HG02938 (cell line): ENCODE data around the gene SPESP1.

Source experiments
- ATAC-seq: cut with Tn5 transposase; IDR thresholded peaks from one replicate; pipeline ENCODE4 v1.9.1; 2021; ENCODE audit warnings: mild to moderate bottlenecking, moderate library complexity; ENCODE audit not compliant: unreplicated experiment

The SPESP1 gene

DNA sequence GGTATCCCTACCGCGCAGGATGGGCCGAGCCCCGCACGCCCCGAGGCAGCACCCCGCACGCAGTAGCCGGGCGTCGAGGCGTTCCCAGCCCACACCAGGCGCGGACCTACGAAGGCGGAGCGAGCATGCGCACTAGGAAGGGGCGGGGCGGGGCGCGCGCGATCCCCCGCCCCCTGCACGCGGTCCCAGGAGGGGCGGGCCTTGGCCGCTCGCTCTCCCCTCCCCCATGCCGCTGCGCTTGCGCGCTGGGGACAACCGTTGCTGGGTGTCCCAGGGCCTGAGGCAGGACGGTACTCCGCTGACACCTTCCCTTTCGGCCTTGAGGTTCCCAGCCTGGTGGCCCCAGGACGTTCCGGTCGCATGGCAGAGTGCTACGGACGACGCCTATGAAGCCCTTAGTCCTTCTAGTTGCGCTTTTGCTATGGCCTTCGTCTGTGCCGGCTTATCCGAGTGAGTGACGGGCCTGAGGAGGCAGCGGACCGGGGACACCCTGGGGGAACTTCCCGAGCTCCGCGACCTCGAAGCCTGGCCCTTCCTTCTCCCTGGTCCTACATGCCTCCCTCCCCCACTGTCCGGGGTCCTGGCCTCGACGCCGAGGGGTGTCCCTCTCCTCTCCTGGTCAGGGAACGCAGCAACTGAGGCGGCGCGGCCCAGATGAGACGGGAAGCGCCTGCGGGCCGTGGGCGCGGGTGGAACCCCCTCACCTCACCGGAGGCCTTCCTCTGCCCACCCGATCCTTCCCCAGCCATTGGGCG, at the start of gene SPESP1:
SPESP1 (plus strand) TSS at position 258 of the 755 bp plus-strand sequence; CDS start at position 387, 129 bp downstream.
- no peak for ATAC-seq

DNA sequence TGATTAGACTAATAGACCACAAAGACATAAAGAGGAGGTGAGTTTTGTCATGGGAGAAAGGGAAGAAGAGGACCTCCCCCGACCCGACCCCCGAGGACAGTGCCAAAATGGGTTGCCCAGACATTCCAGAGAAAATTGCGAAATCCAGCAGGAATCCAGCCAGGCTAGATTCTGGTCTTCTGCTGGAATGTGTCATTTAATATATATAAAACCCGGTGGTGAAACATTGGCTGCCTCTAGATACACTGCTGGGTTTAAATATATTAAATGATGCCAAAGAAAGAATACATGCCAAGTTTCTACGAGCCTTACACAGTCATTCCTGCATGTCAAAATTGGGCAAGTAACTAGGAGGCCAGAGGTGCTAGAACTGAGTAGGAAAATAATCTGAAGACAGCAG, 45.3 kb upstream of the SPESP1 start:
- no peak for ATAC-seq

DNA sequence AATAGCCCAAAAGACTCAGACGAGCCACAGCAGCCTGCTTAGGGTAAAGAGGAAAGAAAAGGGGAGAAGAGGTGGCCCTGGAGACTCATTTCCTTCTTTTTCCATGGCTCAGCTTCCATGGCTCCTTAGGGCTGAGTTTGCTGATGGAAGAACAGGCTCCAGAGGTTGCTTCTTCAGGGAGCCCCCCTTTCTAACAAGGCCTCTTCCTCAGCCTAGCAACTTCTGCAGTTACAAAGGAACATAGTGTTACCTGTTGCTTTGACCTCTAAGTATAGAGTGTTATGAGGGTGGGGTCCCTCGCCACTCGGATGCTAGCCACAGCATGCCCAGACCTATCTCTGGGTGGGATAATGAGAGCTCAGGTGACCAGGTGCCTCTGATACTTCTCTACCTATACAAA, 43.2 kb upstream of the SPESP1 start:
- ATAC-seq, result no peak

DNA sequence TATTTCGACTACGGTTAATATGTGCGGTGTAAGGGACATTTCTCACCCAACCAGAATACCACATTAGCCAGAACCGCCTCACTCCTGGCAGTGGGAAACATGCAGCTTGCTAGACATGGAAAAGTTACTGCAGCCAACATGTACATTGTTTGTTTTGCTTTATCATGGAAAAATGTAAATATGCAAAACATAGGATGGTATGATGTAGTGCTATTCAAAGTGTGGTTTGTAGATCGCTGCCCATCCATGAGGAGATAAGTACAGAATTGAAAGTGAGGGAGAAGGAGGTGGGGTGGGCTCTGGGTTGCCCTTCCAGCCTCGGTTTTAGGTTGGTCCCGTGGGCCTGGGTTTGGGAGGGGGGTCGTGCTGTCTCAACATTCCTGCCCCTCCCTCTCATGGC, 42.5 kb upstream of the SPESP1 start:
- ATAC-seq, result no peak

DNA sequence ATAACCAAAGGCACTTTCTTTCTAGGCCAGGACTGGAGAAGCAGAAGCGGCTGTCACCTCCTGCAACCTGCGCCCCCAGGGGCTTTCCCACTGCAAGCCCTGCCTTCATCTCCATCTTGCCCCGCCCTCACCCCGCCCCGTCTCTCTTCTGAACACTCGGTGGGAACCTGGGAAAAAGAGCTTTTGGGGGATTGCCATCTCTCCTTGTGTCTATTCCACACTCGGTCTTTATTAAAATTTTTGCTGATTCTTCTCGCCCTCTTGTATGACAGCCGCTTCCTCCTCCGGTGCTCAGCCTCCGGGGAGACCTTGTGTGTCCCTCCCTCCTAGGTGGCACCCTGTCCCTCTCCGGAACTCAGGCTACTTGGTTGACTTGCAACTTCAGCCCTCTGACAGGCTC, 41.9 kb upstream of the SPESP1 start:
- ATAC-seq, result no peak

DNA sequence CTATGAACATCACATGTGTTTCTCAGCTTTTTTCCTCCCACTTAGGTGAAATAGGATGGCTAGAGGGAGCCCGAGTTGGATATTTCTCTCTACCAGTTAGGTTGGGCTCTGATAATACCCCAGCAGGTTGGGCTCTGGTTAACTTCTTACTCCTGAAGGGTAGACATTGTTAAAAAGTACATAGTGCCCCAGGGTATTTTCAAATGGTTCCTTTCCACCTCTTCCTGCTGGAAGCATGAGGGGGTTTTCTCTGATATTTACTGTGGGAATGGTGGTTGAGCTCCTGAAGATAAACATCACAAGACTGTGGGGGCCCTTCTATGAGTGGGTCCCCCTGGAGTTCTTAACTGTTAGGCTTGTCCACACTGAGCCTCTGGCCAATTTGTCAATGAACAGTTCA, 36.1 kb upstream of the SPESP1 start:
- no peak for ATAC-seq

DNA sequence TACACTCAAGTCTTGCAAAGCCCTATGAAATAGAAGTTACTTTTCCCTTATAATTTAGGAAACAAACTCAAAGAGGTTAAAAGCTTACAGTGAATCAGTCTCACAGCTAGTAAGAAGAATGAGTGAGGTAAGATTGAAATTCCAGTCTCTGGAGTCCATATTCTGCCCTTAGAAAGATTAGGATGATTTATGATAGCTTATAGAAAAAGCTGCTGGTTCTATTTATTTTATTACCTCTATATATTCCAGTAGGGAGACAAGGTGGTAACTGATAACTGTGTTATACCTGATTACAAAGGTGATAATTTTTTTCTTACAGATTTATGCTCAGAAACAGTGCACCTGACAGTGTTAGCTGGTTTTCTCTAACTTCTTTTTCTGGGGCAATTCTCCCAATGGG, 34.1 kb upstream of the SPESP1 start:
- no peak for ATAC-seq

DNA sequence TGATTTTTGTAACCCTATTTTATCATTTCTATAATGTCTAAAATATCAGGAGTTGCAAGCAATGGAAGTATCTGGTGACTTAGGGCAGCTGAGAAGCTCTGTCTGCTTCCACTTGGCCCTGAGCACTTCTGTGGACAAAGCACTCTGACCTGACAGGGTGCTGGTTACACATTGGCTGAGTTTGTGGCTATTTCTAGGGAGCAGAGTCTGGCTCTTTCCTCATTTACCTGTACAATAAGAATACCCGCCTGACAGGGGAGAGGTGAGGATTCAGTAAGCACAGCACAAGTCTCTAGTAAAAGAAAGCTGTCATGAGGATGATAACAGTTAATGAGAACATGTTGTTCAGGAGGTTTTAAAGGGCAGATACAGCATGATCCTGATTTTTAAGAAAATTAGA, 33.3 kb upstream of the SPESP1 start:
- ATAC-seq, result no peak

DNA sequence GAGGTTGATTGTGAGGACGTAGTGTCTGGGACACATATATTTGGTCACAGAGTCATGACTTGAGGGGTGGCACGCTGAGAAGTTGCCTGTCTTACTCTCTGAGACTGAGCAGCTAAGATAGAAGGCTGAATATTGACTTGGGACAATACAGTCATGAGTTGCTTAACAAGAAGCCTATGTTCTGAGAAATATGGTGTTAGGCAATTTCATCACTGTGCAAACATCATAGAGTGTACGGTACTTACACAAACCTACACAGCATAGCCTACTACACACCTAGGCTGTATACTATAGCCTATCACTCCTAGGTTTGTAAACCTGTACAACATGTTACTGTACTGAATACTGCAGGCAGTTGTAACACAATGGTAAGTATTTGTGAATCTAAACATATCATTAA, 30.3 kb upstream of the SPESP1 start:
- ATAC-seq, result no peak

DNA sequence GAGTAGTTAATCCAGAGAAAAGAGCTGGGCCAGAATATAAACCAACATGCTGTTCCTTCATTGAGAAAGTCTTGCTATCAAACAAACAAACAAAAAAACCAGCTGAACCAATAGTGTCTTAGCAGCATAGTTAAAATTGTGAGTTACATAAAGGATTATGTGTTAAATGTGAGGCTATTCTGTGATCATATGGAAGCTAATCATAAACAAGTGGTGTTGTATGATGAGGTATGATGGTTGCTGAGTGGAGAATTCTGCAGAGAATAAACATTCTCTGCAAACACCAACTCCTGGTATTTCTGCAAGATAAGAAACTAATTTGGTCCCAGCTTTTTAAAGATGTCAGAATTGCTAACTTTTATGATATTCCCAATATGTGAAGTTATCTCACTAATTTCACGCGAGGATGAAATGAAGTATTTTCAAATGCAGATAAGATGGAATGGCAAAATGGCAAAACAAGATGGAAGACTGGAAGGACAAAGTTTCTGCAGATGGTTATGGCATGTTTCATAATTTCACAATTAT, 22.9 kb upstream of the SPESP1 start:
- no peak for ATAC-seq

DNA sequence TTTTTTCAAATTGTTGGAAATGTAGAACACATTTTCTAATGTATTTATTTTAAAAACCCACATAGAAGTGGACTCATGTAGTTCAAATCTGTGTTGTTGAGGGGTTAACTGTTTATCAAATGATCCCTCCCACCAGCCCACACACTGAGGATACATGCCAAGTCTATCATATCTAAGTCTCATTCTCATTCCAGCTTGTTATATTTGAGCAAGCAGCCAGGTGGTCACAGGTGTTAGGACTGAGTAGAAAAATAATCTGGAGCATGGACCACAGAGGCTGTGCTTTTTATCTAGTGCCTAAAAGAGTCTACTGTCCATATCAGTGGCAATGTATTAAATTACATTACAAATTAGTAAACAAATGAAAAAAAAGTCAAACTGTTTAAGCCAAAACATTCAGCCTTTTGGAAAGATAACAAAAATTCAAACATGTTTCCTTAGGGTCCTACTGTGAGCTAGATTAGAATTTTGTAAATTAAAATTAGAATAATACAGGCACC, 20.7 kb upstream of the SPESP1 start:
- ATAC-seq, result no peak

DNA sequence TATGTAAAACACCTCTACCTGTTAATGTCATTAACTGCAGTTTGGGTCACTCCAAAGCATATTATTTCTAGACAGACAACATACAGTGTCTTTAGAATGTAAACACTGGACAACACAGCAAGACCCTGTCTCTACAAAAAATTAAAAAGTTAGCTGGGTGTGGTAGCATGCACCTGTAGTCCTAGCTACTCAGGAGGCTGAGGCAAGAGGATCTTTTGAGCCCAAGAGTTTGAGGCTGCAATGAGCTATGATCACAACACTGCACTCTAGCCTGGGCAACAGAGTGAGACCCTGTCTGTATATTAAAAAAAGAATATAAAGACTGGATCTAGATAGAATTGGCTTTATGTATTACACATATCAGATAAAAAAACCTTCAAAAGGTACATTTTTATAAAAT, 20.0 kb upstream of the SPESP1 start:
- no peak for ATAC-seq

DNA sequence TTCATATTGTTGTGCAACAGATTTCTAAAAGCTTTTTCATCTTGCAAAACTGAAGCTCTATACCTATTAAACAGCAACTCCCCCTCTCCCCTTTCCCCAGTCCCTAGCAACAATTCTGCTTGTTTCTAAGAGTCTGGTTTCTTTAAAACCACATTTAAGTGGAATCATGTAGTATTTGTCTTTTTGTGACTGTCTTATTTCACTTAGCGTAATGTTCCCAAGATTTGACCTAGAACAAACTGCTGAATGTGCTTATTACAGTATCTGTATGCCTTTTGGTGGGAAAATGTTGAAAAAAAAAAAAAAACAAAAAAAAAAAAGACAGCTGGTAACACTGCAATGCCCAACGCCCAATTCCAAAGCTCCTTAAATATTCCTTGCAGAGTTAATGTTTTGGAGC, 19.5 kb upstream of the SPESP1 start:
- no peak for ATAC-seq

DNA sequence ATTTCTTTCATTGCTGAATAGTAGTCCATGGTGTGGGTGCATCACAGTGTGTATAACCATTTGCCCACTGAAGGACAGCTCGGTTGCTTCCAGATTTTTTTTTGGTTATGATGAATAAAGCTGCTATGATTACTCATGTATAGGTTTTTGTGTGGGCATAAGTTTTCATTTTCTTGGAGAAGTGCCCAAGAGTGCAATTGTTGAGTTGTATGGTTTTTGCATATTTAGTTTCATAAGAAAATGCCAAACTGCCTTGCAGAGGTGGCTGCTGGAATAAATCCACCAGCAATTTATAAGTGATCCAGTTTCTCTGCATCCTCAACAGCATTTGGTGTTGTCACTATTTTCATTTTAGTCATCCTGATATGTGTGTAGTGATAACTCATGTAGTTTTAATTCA, 8.4 kb upstream of the SPESP1 start:
- ATAC-seq, result no peak

DNA sequence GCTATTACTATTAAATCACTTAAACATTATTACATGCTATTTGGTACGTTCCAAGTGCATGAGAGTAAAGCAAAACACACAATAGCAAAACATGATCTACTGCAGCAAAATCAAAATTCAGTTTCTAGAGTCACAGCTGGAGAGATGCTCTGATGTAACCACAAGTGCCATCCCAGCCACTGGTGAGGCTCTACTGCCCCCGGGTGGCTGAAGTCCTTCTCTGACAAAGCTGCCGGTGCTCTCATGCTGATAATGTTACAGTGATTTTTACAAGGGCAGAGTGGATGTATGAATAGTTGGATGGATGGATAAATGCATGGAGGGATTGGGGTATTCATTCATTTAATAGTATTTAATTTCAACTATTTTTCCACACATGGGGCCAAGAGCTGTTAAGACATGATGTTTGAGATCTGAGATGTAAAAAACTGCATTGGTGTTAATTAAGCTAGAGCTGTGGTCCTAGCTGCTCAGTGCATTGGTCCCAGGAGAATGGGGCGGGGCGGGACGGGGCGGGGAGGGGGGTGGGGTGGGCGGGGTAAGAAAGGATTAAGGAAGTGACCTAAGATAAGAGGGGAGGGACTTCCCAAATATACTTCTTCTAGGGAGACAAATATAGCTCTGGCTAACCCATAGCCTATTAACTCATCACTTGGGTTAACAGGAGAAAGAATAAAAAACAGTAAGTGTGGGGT, 5.3 kb upstream of the SPESP1 start:
- no peak for ATAC-seq

DNA sequence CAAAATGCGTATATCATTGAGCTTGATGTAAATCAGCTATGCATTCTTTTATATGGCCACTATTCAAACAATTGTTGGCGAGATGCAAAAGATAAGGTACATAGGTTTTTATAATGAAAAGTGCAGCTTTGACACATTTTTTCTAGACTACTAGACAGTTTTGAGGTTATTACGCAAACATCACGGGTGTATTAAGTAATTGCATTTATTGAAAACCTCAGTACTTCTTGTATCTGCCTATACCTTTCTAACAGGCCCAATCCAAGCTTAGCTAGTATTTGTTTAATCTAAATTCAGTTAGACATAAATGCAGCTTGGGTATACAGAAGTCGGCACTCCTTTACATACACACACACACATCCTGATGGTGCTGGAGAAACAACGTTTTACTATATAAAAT, 2.7 kb downstream of the SPESP1 start:
- no peak for ATAC-seq

DNA sequence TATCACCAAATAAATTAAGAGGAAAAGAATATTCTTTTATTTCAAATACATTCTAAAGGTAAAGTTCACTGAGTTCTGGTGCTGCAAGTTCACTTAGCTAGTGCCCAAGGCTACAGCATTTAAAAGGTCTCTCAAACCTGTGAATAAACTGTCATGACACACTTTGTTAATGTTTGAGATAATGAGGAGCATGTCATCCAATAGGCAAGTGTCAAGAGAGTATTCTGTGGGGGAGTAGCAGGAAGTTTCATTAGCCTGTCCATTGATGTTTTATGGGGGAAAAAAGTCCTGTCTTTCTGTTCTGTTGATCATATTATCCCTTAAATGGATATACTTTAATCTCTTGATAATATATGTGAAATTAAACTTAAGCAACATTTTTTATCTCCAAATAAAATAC, 4.0 kb downstream of the SPESP1 start:
- ATAC-seq, result no peak

DNA sequence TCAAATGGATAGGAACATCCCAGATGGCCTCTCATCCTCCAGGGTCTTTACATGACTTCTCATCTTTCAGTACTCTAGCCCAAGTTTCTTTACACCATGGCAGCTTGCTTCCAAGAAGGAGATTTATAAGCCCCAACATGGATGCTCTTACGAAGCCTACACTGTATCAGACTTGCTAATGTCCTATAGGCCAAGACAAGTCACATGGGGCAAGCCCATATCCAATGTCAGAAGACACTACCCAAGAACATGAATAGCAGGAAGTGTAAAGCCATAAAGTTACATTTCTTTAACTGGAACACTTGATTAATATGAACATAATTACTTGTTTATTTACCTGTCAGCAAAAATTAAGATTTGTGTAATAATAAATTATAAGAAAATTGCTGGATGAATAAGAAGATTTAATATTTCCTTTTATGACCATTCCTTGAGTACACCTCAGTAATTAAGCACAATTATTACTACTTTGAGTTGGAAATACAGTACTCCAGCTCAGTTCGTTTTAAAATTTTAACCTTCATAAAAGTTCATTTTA, 5.1 kb downstream of the SPESP1 start:
- ATAC-seq, result no peak

DNA sequence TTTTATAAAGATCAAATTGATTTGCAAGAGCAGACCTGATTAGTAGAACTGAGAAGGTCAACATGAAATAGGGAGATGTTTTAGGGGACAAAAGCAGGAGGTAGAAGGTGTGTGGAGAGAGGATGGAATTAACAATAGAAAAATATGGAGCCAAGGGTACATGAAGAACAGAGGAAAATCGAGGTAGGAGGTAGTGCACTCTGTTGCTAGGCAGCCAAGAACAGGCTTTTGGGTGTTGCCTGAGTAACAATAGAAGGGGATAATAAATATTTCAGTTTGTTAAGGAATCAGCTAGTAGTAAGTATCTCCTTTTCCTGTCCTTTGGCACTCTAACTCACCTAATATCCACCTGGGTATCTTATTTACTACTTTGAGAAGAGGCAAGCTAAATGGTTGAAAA, 9.2 kb downstream of the SPESP1 start:
- ATAC-seq, result no peak

DNA sequence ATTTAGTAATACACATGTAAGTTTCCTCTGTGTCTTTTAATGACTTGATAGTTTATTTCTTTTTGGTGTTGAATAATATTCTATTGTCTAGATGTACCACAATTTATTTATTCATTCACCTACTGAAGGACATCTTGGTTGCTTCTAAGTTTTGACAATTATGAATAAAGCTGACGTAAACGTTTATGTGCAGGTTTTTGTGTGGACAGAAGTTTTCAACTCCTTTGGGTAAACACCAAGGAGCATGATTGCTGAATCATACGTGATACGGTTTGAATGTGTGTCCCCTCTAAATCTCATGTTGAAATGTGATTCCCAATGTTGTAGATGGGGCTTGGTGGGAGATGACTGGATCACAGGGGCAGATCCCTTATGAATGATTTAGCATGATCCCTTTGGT, 21.5 kb downstream of the SPESP1 start:
- ATAC-seq, result no peak

DNA sequence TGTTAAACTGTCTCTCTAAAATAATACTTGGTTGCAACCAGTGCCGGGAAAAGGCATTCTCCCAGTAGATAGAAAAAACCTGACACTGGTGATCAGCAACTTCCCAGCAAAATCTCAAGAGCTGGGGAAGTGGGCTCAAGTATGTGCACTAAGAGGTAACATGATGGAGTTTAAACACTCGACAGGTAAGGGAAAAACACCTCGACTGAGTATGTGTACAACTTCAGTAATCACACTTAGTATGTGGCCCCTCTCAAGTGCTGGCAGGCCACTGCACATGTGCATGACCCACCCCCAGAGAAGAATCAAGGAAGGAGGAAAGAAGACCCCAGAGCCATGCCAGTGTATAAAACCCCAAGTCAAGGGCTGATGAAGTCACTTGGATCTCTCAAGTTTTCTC, 27.4 kb downstream of the SPESP1 start:
- ATAC-seq, result no peak

DNA sequence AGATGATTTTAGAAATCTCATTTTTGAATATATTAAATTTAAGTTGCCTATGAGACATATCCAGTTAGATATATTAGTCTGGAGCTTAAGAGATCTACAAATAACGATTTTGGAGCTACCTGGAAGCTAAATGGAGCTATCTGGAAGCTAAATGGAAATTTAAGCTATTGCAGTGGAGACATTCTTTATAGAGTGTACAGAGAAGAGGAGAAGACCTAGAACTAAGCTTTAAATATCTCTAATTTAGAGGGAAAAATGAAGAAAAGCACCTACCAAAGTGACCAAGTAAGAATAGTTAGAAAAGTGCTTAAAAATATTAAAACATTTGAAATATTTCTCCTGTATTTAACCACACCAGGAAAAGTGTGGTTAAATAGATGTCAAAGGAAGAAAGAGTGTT, 28.3 kb downstream of the SPESP1 start:
- no peak for ATAC-seq
